Peyer's patch (tissue), 4 donors: Measurements from ENCODE around the gene SPAG16. TPM values are rescaled to one million over a fixed set of nuclear protein-coding genes. Genes with fewer than 3 reads are reported as not detected.

ENCODE experiments used
- DNase-seq, 3 donors: peaks; one replicate each; pipeline ENCODE4 v3.0.0-alpha.2; 2017 to 2019
- H3K27ac ChIP-seq, 4 donors: fragments of 200-600 bp; sonication (generic); one replicate each; pipeline ENCODE4 v1.5.1; 2016 to 2019
- H3K27me3 ChIP-seq, 2 donors: fragments of 200-600 bp; sonication (generic); one replicate each; pipeline ENCODE4 v1.5.1; 2019
- H3K36me3 ChIP-seq, 3 donors: fragments of 200-600 bp; sonication (generic); one replicate each; pipeline ENCODE4 v1.5.1; 2016 to 2019
- H3K4me1 ChIP-seq, 4 donors: fragments of 200-600 bp; sonication (generic); one replicate each; pipeline ENCODE4 v1.5.1; 2016 to 2019
- H3K4me3 ChIP-seq, 4 donors: fragments of 200-600 bp; sonication (generic); 1 replicate in 3 of 4; 2 replicates in 1 of 4; pipeline ENCODE4 v1.5.1; 2016 to 2019; ENCODE audit warnings: mild to moderate bottlenecking in 1 of 4
- H3K9me3 ChIP-seq, 4 donors: fragments of 200-600 bp; sonication (generic); one replicate each; pipeline ENCODE4 v1.5.1; 2016 to 2019; ENCODE audit warnings: mild to moderate bottlenecking in 1 of 4
- POLR2A ChIP-seq, 2 donors: fragments of 450-650 bp; IDR thresholded peaks; one replicate each; pipeline ENCODE4 v1.5.1; 2017; ENCODE audit warnings: antibody characterized with exemption in 2 of 2, mild to moderate bottlenecking in 2 of 2, moderate library complexity in 2 of 2
- total RNA-seq, 4 donors: library from RNA; depleted of rRNA; stranded (reverse); fragments of >200 nt; gene quantifications; one replicate each; pipeline ENCODE4 v1.1.0, GENCODE V29; 2016
- TF ChIP-seq, protein P1 (sequence below), 6 experiments: fragments of 450-650 bp in 4 of 6; fragments of 200-600 bp in 2 of 6; sonication (generic) in 1 of 6; IDR thresholded peaks; one replicate each; pipeline ENCODE4 v1.5.1; 2017 to 2019; ENCODE audit warnings: antibody characterized with exemption in 6 of 6, mild to moderate bottlenecking in 3 of 6, moderate library complexity in 1 of 6

Gene SPAG16
- total RNA-seq, 4 donors from 2014 or later, result 5.5 to 43.7 (median 10.0) TPM

DNA sequence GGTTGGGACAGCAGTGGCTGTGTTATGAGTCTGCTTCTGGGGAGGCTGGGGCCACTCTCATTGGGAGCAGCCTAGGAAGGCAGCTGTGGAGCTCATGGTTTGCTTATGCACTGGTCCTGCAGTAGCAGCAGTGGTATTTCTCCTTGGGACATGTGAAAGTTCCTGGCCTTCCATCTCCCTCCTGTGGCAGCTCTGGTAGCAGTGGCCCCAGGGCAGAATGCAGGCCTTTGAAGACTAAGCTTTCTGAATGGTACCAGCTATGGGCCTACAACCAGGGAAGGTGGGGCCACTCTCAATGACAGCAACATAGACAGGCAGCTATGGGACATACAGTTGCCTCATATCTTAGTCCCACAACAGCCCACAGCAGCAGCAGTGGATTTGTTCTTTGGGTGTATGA lies 1009.3 kb downstream of the SPAG16 start:
- no peaks in the 10 kb centered on the region for H3K27me3 ChIP-seq
- TF ChIP-seq, protein P1, sequence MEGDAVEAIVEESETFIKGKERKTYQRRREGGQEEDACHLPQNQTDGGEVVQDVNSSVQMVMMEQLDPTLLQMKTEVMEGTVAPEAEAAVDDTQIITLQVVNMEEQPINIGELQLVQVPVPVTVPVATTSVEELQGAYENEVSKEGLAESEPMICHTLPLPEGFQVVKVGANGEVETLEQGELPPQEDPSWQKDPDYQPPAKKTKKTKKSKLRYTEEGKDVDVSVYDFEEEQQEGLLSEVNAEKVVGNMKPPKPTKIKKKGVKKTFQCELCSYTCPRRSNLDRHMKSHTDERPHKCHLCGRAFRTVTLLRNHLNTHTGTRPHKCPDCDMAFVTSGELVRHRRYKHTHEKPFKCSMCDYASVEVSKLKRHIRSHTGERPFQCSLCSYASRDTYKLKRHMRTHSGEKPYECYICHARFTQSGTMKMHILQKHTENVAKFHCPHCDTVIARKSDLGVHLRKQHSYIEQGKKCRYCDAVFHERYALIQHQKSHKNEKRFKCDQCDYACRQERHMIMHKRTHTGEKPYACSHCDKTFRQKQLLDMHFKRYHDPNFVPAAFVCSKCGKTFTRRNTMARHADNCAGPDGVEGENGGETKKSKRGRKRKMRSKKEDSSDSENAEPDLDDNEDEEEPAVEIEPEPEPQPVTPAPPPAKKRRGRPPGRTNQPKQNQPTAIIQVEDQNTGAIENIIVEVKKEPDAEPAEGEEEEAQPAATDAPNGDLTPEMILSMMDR (IDR thresholded peaks at IDR 0.05), result no peak
- TF ChIP-seq POLR2A (IDR thresholded peaks at IDR 0.05), result no peak
- H3K4me1 ChIP-seq, result no peaks in the 10 kb centered on the region
- no peak overlapping the region for H3K27ac ChIP-seq
- no peaks in the 10 kb centered on the region for H3K36me3 ChIP-seq
- no peak overlapping the region for H3K4me3 ChIP-seq
- H3K9me3 ChIP-seq, result peaks cover 0 to 9% (median 0%) of the 10 kb centered on the region in 4 donors
- DNase-seq, result no peak

DNA sequence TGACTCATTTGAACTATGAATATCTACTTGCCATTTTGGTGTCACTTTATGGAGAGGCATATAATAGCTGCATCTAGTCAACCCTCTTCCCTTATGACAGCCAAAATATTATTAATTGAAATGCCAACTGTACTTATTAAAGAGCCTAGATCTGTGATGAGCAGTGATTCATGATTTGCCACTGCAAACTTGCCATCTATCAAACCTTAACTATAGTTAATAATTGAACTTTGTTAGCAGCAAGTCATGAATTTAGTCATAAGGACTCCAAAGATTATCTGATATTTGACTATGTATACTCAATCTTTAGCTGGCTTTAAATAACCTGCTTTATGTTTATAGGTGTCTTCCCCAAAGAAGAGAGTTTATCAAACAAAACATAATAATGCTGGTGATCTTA lies 1010.2 kb downstream of the SPAG16 start:
- H3K9me3 ChIP-seq, result peaks cover 0 to 9% (median 0%) of the 10 kb centered on the region in 4 donors
- H3K4me3 ChIP-seq, result no peak overlapping the region
- DNase-seq, result no peak
- no peak for TF ChIP-seq POLR2A (IDR thresholded peaks at IDR 0.05)
- TF ChIP-seq, protein P1 (IDR thresholded peaks at IDR 0.05), result no peak
- no peaks in the 10 kb centered on the region for H3K4me1 ChIP-seq
- no peak overlapping the region for H3K27ac ChIP-seq
- H3K27me3 ChIP-seq, result no peaks in the 10 kb centered on the region
- no peaks in the 10 kb centered on the region for H3K36me3 ChIP-seq

DNA sequence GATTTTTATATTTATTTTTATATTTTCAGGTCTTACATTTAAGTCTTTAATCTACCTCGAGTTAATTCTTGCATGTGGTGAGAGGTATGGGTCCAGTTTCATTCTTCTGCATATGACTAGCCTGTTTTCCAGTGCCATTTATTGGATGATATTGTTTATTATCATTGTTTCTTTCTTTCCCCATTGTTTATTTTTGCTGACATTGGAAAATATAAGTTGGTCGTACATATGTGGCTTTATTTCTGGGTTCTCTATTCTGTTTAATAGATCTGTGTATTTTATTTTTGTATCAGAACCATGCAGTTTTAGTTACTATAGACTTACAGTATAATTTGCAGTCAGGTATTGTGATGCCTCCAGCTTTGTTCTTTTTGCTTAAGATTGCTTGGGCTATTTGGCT lies 1013.2 kb downstream of the SPAG16 start:
- Histone ChIP-seq H3K36me3 (no peaks in the 10 kb centered on the region), H3K27ac (no peak overlapping the region), H3K27me3 (no peaks in the 10 kb centered on the region), H3K9me3 (peaks cover 0 to 6% (median 0%) of the 10 kb centered on the region in 4 donors), H3K4me3 (no peak overlapping the region), H3K4me1 (no peaks in the 10 kb centered on the region)
- no peak for DNase-seq
- no peak for TF ChIP-seq POLR2A (IDR thresholded peaks at IDR 0.05)
- TF ChIP-seq, protein P1 (IDR thresholded peaks at IDR 0.05), result no peak

GRCh38 chr2:214310319-214310718 lies 1026.1 kb downstream of the SPAG16 start:
- Histone ChIP-seq H3K27me3 (no peaks in the 10 kb centered on the region), H3K4me1 (no peaks in the 10 kb centered on the region), H3K4me3 (no peak overlapping the region), H3K27ac (no peak overlapping the region), H3K36me3 (no peaks in the 10 kb centered on the region), H3K9me3 (no peaks in the 10 kb centered on the region)
- no peak for DNase-seq
- no peak for TF ChIP-seq POLR2A (IDR thresholded peaks at IDR 0.05)
- TF ChIP-seq, protein P1 (IDR thresholded peaks at IDR 0.05), result no peak

- no peak for TF ChIP-seq POLR2A (IDR thresholded peaks at IDR 0.05)
- TF ChIP-seq, protein P1 (IDR thresholded peaks at IDR 0.05), result no peak
- Histone ChIP-seq H3K9me3 (no peaks in the 10 kb centered on the region), H3K27me3 (no peaks in the 10 kb centered on the region), H3K4me3 (no peak overlapping the region), H3K27ac (no peak overlapping the region), H3K36me3 (no peaks in the 10 kb centered on the region), H3K4me1 (no peaks in the 10 kb centered on the region)
- DNase-seq, result no peak
These were observed 1026.8 kb downstream of the SPAG16 start for GRCh38 chr2:214311031-214311533.
